Measurements from ENCODE around the gene CDKAL1.
"Not testable (repeated sequence)": the region's sequence is repeated elsewhere in the genome, so short reads cannot be mapped to it uniquely, and the experiment has no call there.

CDKAL1 gene

GRCh38 chr6:20554817-20555216 is 20.6 kb downstream of the CDKAL1 start:
- DNase-seq, result no peak

- no peak for DNase-seq
Observed at GRCh38 chr6:20559924-20560551, 25.8 kb downstream of the CDKAL1 start.

- no peak for DNase-seq
Observed at GRCh38 chr6:20563377-20563776, 29.1 kb downstream of the CDKAL1 start.

GRCh38 chr6:20564269-20564668 is 30.0 kb downstream of the CDKAL1 start:
- peak; percentile 40 for DNase-seq

- DNase-seq, result no peak
Observed at GRCh38 chr6:20564777-20565176, 30.5 kb downstream of the CDKAL1 start.

GRCh38 chr6:20565342-20565741 is 31.1 kb downstream of the CDKAL1 start:
- DNase-seq, result no peak

- DNase-seq, result no peak
Observed at GRCh38 chr6:20566109-20566508, 31.9 kb downstream of the CDKAL1 start.

- no peak for DNase-seq
Observed at GRCh38 chr6:20569000-20569610, 34.8 kb downstream of the CDKAL1 start.

- DNase-seq, result no peak
Observed at GRCh38 chr6:20571261-20571660, 37.0 kb downstream of the CDKAL1 start.

GRCh38 chr6:20572288-20572687 is 38.0 kb downstream of the CDKAL1 start:
- no peak for DNase-seq

- no peak for DNase-seq
Observed at GRCh38 chr6:20572940-20573339, 38.7 kb downstream of the CDKAL1 start.

- no peak for DNase-seq
Observed at GRCh38 chr6:20574355-20574754, 40.1 kb downstream of the CDKAL1 start.

- DNase-seq, result no peak
Observed at GRCh38 chr6:20575125-20575524, 40.9 kb downstream of the CDKAL1 start.

- no peak for DNase-seq
Observed at GRCh38 chr6:20575704-20576451, 41.6 kb downstream of the CDKAL1 start.

GRCh38 chr6:20577173-20577688 is 43.0 kb downstream of the CDKAL1 start:
- no peak for DNase-seq

GRCh38 chr6:20581070-20581469 is 46.8 kb downstream of the CDKAL1 start:
- DNase-seq, result no peak

GRCh38 chr6:20582586-20583443 is 48.6 kb downstream of the CDKAL1 start:
- DNase-seq, result no peak

GRCh38 chr6:20583444-20583800 is 49.2 kb downstream of the CDKAL1 start:
- no peak for DNase-seq

GRCh38 chr6:20584100-20584731 is 50.0 kb downstream of the CDKAL1 start:
- DNase-seq, result no peak

GRCh38 chr6:20589266-20589665 is 55.0 kb downstream of the CDKAL1 start:
- no peak for DNase-seq

- not testable (repeated sequence) for DNase-seq
Observed at GRCh38 chr6:20590476-20590875, 56.2 kb downstream of the CDKAL1 start.

- DNase-seq, result not testable (repeated sequence)
Observed at GRCh38 chr6:20594299-20594853, 60.1 kb downstream of the CDKAL1 start.
